HG03460 (cell line): ENCODE results near the gene NBEA.

ENCODE experiments used
- ATAC-seq: cut with Tn5 transposase; IDR thresholded peaks from one replicate; pipeline ENCODE4 v1.9.1; 2021; ENCODE audit not compliant: unreplicated experiment

Gene NBEA

DNA sequence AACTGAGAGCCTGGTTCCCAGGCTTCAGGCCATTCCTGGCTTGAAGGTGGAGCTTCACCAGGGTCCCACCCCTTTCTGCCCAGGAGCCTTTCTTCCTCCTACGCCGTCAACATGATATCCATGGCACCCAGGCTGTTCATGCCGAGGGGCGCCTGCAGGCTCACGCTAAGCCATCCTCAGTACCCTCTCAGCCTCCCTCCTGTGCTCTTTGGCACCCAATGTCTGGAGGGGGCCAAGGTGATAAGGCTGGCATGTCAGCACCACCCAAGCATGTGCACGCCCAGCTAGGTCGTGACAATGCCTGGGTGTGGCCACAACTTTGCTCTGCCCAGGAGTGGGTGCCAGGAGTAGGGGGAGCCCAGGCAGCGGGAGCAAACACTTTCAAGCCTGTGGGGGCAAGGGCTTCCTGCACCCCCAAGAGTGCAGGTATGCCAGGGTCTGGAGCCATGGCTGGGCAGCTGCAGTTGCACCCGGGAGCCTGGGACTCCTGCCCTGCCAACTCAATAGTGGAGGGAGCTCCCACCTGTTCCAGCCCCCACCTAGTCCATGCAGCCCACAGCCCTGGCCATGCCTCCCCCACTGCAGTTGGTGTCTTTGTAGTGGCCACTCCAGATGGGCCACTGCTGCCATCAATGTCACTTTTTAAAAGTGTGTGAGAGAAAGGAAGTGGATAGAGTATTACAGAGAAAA, 314.5 kb downstream of the NBEA start:
- no peak for ATAC-seq

DNA sequence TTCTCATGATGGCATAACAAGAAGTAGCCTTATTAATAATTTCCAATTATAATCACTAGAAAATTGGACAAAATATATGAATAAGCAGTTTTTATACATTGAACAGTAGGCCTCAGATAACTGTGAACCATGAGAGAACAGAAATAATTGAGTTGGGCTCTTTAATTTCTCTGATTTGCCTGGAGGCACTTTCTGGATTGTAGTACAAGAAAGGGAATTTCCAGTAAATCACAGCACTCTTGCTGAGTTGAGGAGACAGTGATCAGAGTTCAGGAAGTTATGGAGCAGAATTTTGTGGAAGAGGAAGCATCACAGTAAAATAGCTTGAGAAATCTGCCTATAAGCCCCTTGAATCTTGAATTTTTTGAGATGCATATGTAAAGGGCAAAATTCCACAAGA, 318.2 kb downstream of the NBEA start:
- ATAC-seq: no peak

DNA sequence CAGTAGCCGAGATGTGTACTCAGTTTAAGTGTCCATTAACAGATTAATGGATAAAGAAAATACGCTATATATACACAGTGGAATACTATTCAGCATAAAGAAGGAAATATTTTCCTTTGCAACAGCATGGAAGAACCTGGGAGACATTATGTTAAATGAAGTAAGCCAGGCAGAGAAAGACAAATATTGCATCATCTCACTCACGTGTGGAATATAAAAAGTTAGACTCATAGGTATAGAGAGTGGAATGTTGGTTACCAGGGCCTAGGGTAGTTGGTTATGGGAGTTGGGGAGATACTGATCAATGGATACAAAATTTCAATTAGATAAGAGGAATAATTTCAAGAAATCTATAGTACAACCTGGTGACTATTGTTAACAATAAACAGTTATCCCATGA, 324.3 kb downstream of the NBEA start:
- no peak for ATAC-seq

DNA sequence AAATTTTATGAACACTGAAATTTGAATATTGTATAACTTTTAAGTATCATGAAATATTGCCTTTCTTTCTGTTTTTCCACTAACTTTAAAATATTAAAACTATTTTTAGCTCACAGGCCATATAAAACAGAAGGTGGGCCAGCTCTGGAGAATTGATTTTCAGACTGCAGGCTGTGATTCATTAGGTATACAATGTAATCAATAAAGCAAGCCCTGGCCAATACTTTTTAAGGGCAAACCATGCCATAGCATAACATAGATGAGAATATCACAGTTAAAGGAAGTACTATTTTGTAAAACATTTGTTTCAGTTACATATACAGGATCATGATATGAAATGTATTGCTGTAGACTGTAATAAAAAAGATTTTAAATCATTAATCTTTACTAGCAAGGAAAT, 336.8 kb downstream of the NBEA start:
- no peak for ATAC-seq

DNA sequence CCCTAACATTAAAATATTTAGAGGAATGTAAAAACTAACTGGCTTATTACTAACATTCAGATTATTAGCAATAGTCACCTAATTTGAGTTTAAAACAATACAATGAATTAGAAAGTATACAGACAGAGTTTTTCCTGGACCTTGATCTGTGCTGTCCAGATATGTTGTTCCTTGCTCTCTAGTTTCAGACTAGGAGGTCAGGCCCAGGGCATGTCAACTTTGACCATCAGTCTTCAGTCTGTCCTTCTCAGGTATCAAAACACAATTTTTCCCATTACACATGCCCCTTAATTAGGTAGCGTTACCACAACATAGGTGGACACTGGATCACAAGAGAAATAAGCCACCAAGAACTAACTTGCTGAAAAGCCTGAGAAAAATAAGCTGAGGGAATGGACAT, 337.4 kb downstream of the NBEA start:
- ATAC-seq: no peak

DNA sequence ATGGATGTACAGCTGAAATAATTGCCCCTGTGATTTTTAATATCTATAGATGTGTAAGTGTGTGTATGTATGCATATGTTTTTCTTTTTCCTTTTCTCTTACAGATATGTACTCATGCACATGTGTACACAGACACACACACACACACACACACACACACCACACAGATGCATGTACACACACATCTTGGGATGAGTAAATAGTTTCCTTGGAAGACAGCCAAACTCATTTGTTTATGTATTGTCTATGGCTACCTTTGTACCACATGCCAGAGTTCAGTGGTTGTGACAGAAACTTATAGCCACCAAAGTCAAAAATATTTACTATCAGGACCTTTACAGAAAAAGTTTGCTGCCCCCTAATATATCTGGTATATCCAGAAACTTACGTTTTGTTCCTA, 341.8 kb downstream of the NBEA start:
- no peak for ATAC-seq

DNA sequence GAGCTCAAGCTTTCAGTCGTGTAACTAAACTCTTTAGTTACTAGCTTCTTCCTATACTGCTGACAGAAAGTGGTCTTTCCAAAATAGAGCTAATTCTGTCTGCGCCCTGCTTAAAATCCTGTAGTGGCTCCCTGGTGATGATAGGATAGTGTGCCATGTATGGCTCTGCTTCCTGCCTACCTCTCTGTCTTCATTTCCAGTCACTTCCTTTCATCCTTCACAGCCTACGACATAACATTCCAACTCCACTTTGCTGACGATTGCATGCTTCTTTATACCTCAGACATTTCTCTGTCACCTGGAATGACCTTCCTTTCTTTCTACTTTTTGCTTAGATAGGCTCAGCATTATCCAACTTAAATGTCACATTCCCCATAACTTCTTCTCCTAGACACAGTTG, 343.6 kb downstream of the NBEA start:
- no peak for ATAC-seq

DNA sequence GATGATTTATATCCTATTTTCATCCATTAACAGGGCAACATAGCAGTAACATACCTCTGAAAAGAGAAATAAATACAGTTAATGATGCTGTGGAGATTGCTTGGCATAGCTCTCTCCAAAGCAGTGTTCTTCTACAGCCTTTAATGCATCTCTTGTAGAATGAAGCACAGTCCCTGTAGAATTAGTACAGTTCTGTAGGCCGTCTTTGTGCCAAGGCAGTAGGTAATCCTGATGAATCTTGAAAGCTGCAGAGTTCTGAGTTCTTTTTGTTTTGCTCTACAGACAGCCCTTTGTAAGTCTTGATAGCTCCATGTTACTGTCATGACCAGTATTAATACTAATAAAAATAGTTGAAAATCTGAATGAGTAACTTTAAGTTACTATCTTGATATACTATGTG, 350.3 kb downstream of the NBEA start:
- ATAC-seq: no peak

DNA sequence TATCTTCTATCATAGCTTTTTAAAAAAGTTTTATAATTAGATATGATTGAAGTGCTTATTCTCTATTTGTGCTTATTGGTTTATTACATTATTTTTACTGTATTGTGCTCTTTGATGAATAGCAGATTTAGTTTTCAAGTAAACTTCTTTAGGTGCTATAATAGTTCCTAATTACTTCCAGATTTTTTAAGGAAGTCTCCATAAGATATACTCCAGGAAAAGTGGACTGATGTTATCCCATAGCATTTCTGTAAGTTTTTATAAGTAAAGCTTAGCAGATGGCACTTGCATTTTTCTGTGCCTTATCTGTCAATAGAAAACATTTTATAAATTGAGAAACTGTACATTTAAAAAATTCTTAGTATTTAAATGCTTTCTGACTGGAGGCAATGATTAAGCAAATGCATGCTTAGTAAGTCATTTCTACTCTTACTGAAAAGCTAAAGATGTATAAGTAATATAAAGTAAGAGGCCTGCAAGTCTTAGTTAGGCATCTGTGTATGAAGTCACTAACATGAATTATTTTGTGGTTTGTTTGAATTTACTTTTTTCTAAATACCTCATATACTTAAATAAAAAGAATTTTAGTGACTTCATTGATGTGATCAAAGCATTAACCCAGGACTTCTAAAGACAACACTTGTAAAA, 351.6 kb downstream of the NBEA start:
- ATAC-seq: no peak

DNA sequence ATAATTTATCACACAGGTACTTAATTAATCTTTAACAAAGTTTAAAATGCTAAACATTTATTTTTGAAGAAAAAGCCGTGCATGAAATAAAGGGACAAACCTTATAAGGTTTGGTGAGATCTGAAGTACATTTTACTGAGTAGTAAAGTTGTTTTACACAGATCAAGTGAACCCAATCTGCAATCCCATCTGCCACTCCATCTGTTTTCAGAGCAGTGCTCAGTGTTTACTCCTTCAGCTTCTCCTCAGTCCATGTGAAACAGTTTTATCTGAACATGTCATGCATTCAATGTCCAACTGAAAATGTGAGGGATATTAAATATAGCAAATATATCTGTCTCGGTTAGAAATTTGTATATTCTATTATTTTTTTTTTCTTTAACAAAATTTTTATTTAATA, 367.6 kb downstream of the NBEA start:
- ATAC-seq: no peak

DNA sequence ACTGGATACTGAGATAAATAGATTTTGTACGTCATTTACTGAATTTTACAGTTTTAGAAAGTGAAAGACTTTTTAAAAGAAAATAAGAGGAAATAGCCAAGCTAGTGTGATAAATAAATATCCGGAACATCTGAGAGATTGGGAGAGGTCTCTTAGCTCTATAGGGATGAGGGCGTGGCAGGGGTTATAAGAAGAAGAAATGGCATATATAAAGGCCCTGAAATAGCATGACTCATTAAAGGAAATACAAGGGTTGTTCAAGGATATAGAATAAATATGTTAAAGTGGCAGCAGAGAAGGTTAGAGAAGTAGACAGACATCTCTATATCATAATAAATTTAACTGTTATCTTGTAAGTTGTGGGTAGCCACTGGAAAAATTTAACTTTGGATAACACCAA, 390.1 kb downstream of the NBEA start:
- ATAC-seq: no peak

DNA sequence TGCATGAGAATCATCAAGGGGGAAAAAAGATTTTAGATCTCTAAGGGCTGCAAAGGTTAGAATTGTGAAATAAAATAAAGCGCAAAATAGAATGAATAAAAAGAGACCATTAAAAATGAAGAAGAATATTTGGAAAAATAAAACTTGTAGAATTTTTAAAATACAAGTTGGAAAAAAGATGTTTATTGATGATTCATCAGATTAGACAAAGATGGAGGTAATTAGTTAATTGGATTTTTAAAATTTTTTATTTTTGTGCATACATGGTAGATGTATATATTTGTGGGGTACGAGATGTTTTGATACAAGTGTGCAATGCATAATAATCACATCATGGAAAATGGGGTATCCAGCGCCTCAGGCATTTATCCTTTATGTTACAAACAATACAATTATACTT, 391.1 kb downstream of the NBEA start:
- no peak for ATAC-seq

DNA sequence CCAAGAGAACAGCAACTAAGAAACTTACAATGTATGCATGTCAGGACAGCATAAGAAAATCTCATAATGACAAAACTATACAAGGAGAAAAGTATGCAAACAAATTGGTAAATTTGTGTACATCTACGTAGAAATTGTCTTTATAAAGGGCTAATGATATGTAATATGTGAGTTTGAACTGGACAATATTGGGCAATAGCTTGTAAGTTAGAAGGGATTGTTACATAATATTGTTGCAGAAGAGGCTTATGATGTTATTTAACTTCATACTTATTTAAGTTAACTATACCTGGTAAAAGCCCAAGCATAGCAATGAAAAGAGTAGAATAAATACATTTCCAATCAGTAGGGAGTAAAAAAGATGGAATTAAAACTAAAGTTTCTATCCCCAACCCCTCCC, 400.4 kb downstream of the NBEA start:
- ATAC-seq: no peak

DNA sequence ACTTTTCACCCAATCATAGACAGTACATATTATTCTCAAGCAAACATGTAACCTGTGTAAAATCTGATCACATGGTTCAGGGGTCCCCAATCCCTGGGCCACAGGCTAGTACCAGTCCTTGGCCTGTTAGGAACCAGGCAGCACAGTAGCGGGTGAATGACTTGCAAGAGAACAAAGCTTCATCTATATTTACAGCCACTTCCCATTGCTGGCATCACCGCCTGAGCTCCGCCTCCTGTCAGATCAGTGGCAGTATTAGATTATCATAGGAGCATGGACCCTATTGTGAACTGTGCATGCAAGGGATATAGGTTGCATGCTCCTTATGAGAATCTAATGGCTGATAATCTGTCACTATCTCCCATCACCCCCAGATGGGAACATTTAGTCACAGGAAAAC, 401.3 kb downstream of the NBEA start:
- ATAC-seq: no peak

DNA sequence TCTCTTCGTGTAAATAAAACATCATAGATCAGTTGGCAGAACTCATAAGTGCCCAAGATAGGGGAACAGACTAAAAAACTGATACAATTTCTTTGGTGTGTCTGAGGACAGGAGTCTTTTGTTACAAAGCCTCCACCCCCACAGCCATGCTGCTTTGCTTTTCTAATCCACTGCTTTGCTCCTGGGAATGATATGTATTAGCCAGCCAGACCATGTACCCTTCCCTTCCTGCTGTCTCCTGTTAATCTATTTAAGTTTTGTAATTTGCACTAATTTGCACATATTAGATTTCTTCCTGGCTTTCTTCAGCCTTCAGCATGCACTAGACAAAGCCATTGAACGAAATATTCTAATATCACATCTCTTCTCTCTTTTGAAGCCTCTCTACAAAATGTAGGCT, 403.9 kb downstream of the NBEA start:
- no peak for ATAC-seq

DNA sequence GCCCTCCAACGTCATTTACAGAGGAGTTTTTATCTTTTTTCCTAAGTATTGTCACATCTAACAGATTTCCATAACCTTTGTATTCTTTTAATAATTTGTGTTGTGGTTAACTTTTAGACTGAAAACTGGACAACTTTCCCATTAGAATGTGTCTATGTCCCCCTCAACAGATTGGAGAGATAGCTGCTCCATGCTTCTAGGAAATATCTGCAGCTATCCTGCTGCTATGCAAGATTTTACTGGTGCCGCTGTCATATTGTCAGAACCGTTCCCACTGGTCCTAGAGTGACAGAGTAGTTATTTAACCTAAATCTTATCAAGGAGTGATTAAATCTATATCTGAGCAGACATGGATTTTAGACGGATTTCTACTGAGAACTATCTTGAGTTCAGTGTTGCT, 404.4 kb downstream of the NBEA start:
- ATAC-seq: no peak

DNA sequence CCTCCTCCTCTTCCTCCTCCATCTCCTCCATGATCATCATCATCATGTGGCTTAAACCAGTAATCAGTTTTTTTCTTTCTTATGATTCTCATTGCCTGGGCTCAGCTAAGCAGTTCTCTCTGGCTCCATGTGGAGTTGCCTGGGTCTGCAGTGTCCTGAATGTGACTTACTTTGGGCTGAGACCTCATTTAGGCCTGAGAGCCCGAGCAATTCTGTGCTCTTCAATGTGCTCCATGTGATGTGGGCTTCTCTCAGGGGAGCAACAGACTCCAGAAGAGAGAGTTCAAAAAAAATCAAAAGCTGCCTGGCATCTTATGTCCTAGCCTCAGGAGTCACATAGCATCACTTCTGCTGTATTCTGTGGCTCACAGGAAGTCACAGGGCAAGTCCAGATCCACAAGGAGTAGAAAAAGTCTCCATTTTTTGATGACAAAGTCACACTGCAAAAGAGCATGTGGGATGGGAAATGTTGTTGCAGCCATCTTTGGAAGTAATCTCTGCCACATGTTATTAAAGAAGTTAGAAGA, 405.7 kb downstream of the NBEA start:
- no peak for ATAC-seq

DNA sequence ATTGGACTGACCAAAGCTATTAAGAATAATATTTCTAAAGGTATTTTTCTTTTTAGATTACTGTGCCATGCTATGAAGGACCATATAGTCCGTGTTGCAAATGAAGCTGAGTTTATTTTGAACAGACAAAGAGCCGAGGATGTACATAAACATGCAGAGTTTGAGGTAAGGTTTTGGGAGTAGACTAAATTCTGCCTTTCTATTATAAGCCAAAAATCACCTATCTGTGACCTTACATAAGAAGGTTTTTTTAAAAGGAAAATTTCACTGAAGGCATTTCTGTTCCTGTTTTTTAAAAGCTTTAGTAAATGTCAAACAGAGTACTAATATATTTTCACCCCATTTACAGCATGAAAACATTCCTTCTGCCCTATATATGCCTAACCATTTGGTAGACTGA, 407.0 kb downstream of the NBEA start:
- ATAC-seq: no peak

DNA sequence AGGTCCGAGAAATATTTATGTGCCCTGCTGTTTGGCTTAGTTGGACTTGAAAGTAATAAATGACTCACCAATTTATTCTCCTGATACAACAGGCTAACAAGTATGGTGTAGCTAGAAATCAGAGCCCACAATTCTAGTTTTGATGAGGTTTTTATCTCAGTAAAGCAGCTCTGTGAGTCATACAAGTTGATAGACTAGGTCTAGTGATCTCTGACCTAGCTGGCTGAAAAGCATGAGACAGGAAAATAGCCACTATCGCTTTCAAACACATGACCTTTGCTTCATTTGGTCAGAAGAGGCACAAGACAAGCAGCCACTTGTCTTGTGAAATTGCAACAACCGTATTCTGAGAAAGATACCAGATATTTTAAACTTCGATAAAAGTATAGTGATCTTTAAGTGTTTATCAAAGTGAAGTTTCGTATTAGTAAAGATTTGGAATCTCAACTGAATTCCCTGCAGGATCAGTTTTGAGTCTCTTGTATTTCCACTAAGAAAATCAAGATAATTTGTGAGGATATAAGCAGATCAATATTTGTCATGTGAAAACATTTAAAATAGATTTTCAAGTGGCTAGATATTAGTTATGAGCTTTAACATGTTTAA, 407.7 kb downstream of the NBEA start:
- no peak for ATAC-seq

DNA sequence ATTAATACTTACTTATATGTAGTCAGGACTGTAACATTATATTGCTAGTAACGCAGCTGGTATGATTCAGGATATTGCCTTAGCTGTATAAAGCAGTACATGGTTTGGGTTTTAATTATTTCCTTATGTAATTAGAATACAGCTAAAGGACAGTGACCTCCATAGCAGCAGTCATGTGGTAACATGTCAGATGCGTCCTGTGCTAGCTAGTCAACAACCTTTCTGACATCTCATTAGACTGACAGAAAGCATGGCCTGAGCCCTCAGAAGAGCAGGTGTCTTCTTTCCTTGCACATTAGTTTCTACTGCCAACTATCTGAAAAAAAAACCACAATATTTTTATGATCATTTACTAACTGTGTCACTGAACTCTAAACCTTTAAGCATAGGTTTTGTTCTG, 412.2 kb downstream of the NBEA start:
- ATAC-seq: no peak

DNA sequence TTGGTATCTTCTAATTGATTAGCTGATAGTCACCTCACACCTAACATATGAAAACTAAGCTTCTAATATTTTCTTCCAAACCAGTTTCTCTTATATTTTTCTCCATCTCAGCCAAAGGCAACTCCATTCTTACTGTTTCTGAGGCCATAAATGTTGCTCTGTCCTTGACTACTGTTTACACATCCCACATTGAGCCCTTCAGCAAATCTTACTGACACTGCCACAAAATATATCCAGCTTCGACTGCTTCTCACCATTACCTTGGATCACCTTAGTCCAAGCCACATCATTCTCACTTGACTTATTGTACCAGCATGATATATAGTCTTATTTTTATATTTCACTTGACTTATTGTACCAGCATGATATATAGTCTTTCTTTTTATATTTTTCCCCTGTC, 412.8 kb downstream of the NBEA start:
- no peak for ATAC-seq

DNA sequence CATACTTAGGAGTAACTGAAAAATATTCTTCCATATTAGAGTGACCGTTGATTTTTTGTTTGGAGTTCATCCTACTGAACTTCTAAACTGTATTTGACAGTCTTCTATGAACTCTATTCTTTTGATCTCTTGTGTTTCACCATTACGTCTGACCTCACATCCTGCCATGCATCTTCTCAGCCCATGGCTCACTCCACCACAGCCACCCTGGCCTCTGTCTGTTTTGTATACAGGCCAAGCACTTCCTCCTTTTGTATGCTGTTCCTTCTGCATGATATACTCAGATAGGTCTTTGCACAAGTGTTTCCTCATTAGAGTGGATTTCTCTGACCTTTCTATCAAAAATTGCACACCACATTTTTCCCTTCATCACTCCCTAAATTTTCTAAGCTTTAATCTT, 414.5 kb downstream of the NBEA start:
- no peak for ATAC-seq

DNA sequence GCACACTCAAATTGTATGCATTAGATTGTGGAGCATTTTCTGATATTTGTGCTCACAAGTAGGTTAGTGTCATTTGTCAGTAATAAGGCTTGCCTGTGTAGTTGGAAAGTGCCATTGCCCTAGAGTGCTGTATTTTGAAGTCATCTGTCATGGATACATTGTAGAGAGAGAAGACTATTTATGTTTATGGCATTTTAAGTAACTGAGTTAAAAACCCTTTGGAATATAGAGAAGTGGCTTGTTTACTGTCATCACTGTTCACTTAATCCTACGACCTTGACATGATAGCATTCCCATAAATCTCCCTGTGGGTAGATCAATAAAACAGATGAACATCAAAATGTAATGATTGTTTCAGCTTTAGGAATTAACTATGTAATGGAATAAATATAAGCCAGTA, 423.8 kb downstream of the NBEA start:
- ATAC-seq: no peak
